ENCODE data around the gene CACUL1. TPM values are rescaled to one million over a fixed set of nuclear protein-coding genes. Genes with fewer than 3 reads are reported as not detected.

Gene CACUL1
- total RNA-seq, 1 donor from 2014 or later, result 32.1 TPM

DNA sequence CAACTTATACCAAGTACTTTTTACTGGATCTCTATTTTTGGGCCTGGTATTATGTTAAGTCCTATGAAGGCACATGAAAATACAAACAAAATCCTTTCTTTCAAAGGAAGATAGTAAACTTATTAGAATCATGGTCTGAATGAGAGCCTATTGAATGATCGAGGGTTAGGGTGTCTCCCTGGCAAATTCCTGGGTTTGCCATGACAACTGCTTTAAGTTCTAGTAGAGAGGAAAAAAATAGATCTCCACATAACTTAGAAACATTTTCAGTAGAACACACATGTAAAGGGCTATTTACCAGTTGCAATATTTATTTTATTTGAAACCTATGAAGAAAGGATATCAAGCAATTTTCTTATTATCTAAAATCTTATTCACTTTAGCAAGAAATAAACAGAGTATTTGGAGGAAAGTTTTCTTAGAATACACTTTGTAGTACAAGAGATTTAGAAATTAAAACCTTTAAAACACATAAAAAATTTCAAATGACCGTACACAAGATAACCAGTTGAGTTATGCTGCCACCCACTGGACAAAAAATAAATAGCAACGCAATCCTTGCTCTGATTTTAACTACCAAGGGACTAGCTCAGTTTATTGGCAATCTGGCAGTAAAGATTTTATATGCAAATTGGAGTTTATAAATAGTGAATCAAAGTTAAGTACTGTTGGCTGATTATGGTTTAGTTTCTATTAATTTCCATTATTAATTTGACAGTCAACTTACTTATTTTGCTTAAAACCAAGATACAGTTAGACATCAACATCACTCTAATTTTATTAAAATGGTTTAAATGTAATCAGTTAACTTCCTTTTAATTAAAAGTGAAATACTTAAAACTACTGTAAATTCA is 33.9 kb downstream of the CACUL1 start:
- H3K4me1 Mint-ChIP-seq (ENCODE audit: low read depth), result peaks cover 52% of the 10 kb centered on the region
- no peak overlapping the region for H3K4me3 Mint-ChIP-seq (ENCODE audit: unreplicated experiment)
- DNase-seq (ENCODE audit: low spot score), result no peak
- no peak overlapping the region for H3K27ac Mint-ChIP-seq (ENCODE audit: unreplicated experiment)
- no peaks in the 10 kb centered on the region for H3K36me3 Mint-ChIP-seq (ENCODE audit: low read depth)
- H3K27me3 Mint-ChIP-seq (ENCODE audit: low read depth), result no peaks in the 10 kb centered on the region
- no peaks in the 10 kb centered on the region for H3K9me3 Mint-ChIP-seq (ENCODE audit: low read depth)
- TF ChIP-seq, protein P1, sequence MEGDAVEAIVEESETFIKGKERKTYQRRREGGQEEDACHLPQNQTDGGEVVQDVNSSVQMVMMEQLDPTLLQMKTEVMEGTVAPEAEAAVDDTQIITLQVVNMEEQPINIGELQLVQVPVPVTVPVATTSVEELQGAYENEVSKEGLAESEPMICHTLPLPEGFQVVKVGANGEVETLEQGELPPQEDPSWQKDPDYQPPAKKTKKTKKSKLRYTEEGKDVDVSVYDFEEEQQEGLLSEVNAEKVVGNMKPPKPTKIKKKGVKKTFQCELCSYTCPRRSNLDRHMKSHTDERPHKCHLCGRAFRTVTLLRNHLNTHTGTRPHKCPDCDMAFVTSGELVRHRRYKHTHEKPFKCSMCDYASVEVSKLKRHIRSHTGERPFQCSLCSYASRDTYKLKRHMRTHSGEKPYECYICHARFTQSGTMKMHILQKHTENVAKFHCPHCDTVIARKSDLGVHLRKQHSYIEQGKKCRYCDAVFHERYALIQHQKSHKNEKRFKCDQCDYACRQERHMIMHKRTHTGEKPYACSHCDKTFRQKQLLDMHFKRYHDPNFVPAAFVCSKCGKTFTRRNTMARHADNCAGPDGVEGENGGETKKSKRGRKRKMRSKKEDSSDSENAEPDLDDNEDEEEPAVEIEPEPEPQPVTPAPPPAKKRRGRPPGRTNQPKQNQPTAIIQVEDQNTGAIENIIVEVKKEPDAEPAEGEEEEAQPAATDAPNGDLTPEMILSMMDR (IDR thresholded peaks at IDR 0.05), result peak; percentile 98

- no peak for DNase-seq (ENCODE audit: low spot score)
- Mint-ChIP-seq H3K4me1 (ENCODE audit: low read depth) (peaks cover 13% of the 10 kb centered on the region), H3K36me3 (ENCODE audit: low read depth) (no peaks in the 10 kb centered on the region), H3K4me3 (ENCODE audit: unreplicated experiment) (no peak overlapping the region), H3K27me3 (ENCODE audit: low read depth) (no peaks in the 10 kb centered on the region), H3K27ac (ENCODE audit: unreplicated experiment) (no peak overlapping the region), H3K9me3 (ENCODE audit: low read depth) (no peaks in the 10 kb centered on the region)
- TF ChIP-seq, protein P1 (IDR thresholded peaks at IDR 0.05), result no peak
Observed at GRCh38 chr10:118714366-118714765, 40.4 kb downstream of the CACUL1 start.

GRCh38 chr10:118712930-118713634 is 41.7 kb downstream of the CACUL1 start:
- Mint-ChIP-seq H3K27ac (ENCODE audit: unreplicated experiment) (no peak overlapping the region), H3K4me1 (ENCODE audit: low read depth) (peaks cover 6% of the 10 kb centered on the region)
- no peak for DNase-seq (ENCODE audit: low spot score)

GRCh38 chr10:118712080-118712479 is 42.7 kb downstream of the CACUL1 start:
- H3K9me3 Mint-ChIP-seq (ENCODE audit: low read depth), result no peaks in the 10 kb centered on the region
- no peaks in the 10 kb centered on the region for H3K36me3 Mint-ChIP-seq (ENCODE audit: low read depth)
- TF ChIP-seq, protein P1 (IDR thresholded peaks at IDR 0.05), result no peak
- DNase-seq (ENCODE audit: low spot score), result no peak
- H3K27me3 Mint-ChIP-seq (ENCODE audit: low read depth), result no peaks in the 10 kb centered on the region
- H3K4me3 Mint-ChIP-seq (ENCODE audit: unreplicated experiment), result no peak overlapping the region
- H3K27ac Mint-ChIP-seq (ENCODE audit: unreplicated experiment), result no peak overlapping the region
- H3K4me1 Mint-ChIP-seq (ENCODE audit: low read depth), result peaks cover 10% of the 10 kb centered on the region

More at GRCh38 chr10:118712930-118713634, 41.7 kb downstream of the CACUL1 start:
- Mint-ChIP-seq H3K9me3 (ENCODE audit: low read depth) (no peaks in the 10 kb centered on the region), H3K27me3 (ENCODE audit: low read depth) (no peaks in the 10 kb centered on the region), H3K36me3 (ENCODE audit: low read depth) (no peaks in the 10 kb centered on the region), H3K4me3 (ENCODE audit: unreplicated experiment) (no peak overlapping the region)
- TF ChIP-seq, protein P1 (IDR thresholded peaks at IDR 0.05), result peak; percentile 44

DNA sequence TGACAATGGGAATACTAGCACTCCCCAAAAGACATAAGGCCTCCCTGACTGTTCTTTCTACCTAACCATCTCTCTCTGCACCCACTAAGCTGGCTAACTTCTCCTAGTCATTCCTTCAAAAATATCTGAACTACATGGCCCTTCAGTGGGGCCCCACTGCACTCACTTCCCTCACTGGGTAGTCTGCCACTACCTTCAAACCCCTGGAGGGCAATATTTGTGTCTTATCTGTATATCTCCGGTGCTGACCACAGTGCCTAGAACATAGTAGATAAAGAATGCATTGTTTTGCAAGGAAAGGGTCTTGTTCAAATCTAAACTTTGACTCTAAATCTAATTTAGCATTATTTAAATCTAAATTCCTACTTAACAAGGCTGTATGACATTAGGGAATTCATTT is 44.3 kb downstream of the CACUL1 start:
- Mint-ChIP-seq H3K27me3 (ENCODE audit: low read depth) (no peaks in the 10 kb centered on the region), H3K4me1 (ENCODE audit: low read depth) (peaks cover 17% of the 10 kb centered on the region), H3K4me3 (ENCODE audit: unreplicated experiment) (no peak overlapping the region), H3K9me3 (ENCODE audit: low read depth) (no peaks in the 10 kb centered on the region), H3K27ac (ENCODE audit: unreplicated experiment) (no peak overlapping the region), H3K36me3 (ENCODE audit: low read depth) (no peaks in the 10 kb centered on the region)
- TF ChIP-seq, protein P1 (IDR thresholded peaks at IDR 0.05), result no peak
- no peak for DNase-seq (ENCODE audit: low spot score)
